Effector CD8-positive, alpha-beta T cell (primary cell): Measurements from ENCODE around the gene SCAF4.
"Not testable (repeated sequence)": the region's sequence is repeated elsewhere in the genome, so short reads cannot be mapped to it uniquely, and the experiment has no call there.

Experiments
- DNase-seq: peaks from one replicate; lab custom pipeline; 2025; lab: John Stamatoyannopoulos, UW

Gene SCAF4

DNA sequence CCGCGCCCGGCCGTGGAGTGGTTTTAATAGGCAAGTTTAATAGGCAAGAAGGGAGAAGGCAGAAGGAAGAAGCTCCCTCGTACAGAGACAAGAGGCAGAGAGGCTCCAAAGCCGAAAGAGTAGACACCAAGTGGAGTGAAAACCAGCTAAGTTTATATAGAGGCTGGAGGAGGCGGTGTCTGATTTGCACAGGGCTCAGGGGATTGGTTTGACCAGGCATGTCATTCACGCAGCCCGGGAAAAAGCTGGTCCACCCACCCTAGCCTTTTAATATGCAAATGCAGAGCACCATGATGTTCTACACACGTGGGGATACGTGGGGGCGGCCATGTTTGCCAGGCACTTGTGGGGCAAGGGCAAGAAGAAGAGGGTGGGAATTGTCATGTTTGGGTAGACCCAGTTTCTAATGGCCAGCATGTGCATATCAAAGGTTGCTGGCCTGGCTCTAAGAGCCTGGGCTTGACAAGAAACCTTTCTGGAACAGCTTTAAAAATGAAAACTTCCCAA, 90.4 kb downstream of the SCAF4 start:
- no peak for DNase-seq

DNA sequence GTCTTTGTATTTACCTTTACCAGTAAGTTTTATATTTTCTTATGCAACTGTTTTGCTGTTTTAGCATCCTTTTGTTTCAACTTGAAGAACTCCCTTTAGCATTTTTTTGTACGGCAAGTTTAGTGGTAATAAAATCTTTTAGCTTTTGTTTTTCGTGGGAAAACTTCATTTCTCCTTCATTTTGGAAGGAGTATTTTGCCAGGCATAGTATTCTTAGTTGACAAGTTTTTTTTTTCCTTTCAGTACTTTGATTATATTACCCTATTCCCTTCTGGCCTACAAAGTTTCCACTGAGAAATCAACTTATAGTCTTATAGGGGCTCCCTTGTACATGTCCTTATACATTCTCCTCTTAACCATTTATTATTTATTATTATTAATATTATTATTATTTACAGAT, 95.0 kb downstream of the SCAF4 start:
- DNase-seq = no peak

DNA sequence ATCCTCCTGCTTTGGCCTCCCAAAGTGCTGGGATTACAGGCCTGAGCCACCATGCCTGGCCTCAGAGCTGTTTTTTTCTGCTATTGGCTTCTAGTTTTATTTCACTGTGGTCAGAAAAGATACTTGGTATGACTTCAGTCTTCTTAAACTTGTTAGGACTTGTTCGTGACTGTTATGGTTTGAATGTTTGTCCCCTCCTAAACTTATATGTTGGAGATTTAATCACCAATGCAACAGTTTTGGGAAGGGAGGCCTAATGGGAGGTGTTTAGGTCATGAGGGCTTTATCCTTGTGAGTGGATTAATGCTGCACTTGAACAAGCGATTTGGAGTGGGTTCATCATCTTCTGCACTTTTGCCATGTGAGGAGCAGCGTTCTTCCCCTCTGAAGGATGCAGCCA, 96.9 kb downstream of the SCAF4 start:
- no peak for DNase-seq

DNA sequence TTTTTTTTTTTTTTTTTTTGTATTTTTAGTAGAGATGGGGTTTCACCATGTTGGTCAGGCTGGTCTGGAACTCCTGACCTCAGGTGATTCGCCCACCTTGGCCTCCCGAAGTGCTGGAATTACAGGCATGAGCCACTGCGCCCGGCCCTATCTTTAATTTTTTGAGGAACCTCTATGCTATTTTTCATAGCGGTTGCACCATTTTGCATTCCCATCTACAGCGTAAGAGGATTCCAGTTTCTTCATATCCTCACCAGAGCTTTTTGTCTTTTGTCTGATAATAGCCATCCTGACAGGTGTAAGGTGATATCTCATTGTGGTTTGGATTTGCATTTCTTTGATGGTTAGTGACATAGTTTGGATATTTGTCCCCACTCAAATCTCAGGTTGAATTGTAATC, 100.0 kb downstream of the SCAF4 start:
- DNase-seq = not testable (repeated sequence)

DNA sequence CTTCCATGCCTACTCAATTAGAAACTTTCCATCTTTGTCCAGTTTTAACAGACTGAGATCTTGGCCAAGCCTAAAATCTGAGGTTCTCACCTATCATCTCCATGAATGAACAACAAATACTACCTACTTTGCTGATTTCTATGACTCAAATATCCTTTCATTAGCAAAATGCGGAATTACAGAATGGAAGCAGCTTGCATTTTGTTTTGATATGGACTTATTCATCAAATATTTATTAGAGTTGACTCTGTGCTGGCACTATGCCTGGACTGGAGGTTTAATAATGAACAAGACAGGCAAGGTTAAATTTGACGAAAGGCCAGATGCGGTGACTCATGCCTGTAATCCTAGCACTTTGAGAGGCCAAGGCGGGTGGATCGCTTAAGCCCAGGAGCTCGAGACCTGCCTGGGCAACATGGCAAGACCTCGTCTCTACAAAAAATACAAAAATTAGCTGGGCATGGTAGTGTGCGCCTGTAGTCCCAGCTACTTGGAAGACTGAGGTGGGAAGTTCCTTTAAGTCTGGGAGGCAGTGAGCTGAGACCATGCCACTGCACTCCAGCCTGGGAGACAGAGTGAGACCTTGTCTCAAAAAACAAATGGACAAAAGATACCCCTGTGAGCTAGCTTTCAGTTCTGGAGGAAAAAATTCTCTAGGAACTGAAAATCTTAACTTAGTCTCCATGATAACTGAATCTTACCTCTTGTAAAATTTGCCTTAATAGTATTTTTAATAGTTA, 101.8 kb downstream of the SCAF4 start:
- no peak for DNase-seq

DNA sequence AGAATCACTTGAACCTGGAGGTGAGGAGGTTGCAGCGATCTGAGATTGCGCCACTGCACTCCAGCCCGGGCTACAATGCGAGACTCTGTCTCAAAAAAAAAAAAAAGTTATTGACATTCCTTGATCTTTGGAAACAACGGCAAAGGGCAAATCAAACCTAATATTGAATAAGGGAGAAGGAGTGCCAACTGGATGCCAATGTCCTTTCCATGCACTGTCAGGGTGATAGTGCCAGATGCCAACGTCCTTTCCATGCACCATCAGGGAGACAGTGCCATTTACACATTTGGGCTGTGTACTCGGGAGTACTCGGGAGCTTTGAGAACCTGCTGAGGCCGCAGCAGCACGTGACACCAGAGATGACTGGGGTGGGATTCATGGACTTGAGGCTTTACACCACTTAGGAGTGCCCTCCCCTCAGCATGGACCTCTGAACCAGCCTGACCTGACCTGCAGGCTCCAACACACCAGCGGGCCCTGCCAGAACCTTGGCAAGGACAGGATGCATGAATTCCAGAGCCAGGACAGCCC, 106.9 kb downstream of the SCAF4 start:
- no peak for DNase-seq

DNA sequence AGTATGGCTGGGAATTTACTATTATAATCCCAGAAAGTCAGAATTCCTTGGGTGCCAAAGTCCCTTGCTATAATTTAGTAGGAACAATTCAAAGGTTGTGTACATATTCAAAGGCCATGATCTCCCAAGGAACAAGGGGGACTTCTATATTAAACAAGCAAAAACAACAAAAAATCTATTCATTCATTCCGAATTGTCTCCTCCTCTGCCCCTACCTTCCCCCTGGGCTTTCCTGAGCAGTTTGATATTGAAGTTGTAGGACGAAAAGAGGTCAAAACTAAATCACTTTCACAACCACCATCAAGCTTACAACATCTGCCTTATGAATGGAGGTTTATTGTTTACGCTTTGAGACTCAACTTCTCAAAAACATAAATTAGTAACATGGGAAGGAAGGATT, 107.7 kb downstream of the SCAF4 start:
- DNase-seq = no peak

DNA sequence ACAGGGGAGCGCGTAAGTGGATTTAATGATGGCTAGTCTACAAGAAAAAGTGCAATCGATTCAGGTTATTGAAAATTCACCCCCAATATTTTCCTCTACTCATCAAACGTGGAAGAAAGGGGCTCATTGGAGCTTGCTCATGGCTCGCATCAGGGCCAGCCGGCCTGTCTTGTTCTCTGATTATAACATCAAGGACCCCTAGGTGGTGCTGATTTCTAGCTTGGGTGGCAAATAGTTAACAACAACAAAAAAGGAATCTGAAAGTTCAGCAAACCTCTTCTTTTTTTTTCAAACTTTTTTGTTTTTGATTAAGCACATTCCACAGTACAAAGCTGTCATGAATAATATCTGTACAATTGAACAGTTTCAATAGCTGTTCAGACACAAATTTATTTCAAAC, 108.3 kb downstream of the SCAF4 start:
- no peak for DNase-seq

DNA sequence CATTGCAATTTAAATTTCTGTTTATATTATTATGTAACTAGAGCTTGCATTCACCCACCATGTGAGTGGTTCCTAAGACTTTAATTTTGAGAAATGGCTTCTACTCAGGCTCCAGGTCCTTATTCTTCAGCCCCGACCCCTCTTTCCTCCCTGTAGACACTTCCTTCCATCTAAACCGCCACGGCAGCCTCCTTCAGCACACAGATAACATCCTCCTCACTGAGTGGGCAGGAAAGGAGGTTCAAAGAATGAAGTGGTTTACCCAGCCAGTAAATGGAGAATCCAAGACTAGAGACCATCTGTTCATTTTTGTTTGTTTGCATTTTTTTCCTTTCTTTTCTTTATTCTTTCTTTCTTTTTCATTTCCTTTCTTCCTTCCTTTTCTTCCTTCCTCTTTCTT, 109.5 kb downstream of the SCAF4 start:
- no peak for DNase-seq
